HG03280 (cell line): ENCODE measurements around the gene BAZ1A.

Experiments used
- ATAC-seq: cut with Tn5 transposase; IDR thresholded peaks from one replicate; pipeline ENCODE4 v1.9.1; 2021; ENCODE audit warnings: mild to moderate bottlenecking, moderate library complexity; ENCODE audit not compliant: unreplicated experiment

BAZ1A gene

DNA sequence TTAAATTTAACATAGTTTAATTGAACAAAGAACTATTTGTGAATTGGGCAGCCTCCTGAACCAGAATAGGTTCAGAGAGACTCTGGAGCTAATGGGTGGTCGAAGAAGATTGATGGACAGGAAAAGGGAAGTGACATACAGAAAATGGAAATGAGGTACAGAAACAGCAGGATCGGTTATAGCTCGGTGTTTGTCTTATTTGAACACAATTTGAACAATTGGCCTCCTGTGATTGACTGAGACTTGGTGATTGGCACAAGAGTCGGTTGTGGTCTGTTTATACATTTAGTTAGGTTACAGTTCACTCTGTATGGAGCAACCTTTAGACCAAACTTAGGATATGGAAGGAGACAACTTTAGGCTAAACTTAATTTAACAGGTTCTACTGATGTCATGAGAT lies 142.4 kb downstream of the BAZ1A start:
- no peak for ATAC-seq

DNA sequence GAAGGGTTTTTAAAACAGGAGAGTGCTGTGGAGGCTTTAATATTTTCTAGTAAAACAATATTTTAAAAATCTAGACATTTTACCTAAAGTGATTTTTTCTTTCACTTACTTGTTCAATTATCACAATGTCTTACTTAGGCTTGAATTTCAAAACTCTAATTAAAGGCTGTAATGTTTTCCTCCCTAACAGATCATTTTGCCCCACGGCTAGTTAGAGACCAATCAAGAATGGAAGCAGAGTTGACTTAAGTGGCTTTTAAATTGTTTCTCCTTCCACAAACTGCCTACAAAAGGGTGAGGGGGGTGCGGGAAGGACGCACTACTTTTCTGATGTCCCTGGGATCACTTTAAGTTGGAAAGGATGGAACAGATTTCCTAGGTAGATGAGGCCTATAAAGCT lies 151.3 kb downstream of the BAZ1A start:
- no peak for ATAC-seq

DNA sequence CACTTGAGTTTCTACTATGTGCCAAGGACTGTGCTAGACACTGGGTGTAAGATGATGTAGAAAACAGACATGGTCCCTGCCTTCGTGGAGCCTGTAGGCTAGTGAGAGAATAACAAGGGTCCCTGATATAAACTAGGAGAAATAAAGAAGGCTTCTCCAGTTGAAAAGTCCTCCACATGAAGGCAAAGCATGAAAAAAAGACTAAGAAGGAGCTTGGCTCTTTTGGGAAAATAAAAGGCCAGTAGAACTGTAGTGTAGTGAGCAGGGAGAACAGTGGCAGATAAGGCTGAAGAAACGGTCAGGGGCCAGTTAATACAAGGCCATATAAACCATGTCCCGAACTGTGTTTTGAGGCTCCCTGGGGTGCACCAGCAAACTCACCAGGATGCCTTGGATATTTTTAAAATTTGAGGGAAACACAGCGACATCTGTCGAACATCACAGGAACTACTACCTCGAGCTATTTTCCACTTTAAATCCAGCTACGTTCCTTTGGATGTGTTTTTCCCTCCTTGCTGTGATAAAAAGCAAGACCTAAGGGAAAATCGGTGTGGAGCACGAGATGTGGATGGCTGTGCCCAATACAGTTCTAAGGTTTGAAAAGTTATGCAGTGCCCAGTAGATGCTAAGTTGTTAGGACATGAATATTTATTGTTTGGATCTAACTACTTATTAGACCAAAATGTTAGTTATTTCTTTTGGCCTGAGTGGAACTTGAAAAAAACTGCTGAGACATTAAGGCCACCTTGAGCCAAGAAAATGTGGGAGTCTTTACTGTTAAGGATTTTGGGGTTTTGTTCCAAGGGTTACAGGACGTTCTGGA lies 152.2 kb downstream of the BAZ1A start:
- no peak for ATAC-seq

DNA sequence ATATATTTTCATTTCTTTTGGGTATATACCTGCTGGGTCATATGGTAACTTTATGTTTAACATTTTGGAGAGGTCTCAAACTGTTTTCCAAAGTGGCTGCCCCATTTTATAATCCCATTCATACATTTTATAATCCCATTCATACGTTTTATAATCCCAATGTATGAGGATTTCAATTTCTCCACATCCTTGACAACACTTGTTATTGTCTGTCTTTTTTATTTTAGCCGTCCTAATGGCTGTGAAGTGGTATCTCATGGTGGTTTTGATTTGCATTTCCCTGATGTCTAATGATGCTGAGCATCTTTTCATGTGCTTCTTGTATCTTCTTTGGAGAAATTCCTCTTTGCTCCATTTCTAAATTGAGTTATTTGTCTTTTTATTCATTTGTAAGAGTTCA lies 154.0 kb downstream of the BAZ1A start:
- ATAC-seq, result no peak

DNA sequence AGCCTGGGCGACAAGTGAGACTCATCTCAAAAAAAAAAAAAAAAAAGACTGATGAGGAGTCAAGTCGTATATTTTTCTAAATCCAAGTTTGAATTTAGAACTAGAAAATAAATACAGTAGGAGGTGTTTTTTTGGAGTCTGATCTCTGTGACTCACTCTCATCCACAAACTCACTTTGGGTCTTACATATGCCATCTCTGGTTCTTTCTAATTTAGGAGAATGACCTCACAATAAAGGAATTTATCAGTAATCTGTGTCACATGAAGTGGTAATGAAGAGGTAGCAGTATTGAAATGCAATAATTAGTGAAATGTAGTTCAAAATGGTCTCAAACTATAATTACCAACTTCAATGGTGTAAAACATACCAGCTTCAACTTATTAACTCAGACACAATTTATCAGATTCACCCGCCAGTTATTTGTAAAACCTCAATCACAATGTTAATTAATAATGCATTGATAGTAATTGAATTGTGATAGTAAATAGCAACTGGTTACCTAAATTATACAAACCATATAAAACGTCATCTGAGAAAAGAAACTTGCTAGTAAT lies 156.3 kb downstream of the BAZ1A start:
- ATAC-seq, result no peak

DNA sequence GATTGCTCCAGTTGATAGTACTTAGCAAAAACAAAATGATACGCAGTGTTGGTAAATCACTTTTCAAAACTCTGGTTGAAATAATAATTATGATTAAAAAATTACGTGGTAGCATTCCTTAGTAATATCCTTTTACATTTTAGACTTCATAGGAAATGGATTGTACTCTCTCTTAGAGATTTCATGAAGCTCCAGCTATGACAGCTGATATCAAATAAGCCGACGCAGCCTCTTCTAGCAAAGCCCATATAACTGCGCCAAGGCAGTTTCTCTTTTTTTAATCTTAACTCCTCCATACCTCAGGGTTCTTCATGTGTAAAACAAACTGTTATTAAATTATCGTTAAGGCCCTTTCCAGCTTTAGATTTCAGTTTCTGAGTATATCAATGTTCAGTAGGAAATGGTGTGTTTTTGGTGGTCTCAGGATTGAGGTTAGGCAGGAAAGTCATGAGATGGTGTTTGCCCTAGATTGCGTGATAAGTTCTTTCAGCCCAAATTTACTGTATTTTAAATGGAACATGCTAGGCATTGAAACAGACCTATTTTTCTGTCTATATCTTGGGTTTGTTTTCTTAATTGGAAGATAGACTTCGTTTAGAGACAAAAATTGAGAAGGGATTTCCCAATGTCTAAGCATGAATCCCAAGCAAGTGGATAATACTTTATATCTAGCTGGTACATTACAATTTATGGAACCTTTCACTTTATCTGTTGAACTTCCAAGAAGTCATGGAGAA lies 159.9 kb downstream of the BAZ1A start:
- ATAC-seq, result no peak

DNA sequence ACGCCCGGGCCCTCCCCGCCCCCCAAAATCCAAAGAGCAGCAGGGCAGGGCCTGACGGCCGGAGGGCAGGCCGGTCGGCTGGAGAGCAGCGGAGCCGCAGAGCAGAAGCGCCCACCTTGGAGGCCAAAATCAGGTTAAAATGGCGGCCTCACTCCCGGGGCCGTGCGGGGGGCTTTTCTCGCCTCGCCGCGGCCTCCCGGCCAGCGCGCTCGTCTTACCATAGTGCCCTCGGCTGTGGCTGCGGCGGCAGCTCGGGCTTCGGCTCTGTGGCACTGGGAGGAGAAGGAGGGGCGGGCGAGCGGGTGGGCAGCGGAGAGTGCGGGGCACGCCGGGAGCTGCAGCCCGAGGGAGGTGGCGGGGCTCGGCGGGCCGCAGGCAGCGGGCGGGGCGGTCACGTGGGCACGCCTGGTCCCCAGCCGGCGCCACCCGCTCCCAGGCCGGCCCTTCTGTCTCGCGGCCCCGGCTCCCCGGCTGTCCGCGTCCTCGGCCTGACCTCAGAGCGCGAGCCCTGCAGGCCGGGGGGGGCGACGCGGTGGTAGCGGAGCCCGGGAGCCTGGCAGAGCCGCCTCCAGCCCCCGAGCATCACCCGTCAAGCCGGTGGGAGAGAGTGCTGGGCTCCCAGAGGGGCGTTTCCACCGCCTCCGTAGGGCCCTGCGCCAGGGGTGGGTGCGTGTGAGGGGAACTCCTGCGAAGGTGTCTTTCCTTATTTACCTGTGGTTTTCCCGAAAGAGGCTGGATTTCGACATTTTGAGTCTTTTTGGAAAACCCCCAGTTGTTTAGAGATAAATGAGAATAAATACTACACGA lies 160.6 kb downstream of the BAZ1A start, which contains the start of gene CFL2:
TSS of gene CFL2 (minus strand) at position 274 of the 807 bp plus-strand sequence. CDS start at position 221, 53 bp downstream.
- peak; percentile 91 for ATAC-seq

DNA sequence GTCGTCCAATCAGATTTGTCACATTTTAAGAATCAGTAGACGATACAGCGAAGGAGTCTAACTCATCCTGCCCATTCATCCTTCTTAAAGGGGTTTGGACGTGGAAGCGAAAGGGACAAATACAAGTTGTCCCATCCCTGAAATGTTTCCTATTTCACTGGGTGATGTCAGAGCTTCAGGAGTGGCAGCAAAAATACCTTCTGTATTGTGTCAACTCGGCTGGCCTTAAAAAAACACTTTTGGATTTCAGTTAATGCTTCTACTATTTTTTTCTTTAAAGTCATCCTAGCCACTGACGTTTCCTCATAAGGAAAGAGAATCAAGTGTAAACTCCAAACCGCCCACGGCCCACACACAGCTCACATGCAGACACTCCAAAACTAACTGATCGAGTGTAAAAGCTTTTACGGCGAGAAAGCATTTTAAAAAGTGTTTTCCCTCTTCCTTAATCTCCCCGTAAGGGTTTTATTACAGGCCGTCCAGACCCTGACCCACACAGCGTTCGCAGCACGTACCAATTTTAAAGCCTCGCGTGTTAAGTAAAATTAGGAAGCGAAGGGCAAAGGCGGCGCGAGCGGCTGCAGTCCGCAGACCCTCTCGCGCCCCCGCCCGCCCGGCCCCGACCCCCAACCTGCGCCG lies 161.4 kb downstream of the BAZ1A start:
- no peak for ATAC-seq

DNA sequence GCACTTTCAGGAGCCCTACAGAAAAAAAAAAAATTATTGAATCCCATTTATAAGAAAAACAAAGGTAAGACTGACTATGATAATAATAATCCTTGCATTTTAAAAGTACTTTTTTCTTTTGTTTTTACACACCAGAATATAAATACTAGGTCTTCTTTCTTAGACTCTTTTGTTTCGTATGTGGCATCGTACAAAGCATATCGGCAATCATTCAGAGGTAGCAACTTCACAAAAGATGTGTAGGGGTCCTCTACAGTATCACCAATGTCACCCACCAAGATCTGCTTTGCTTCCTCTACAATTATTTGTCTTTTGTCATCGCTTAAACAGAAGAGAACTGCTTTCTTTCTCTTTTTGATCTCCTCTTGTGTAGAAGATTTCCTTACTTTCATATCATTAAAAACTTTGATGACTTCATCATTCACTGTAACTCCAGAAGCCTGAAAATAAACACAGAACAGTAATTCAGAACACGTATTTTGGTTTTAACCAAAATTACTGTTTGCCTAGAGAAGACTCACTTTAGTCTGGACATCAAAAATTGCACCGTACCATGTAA lies 162.0 kb downstream of the BAZ1A start:
- no peak for ATAC-seq

DNA sequence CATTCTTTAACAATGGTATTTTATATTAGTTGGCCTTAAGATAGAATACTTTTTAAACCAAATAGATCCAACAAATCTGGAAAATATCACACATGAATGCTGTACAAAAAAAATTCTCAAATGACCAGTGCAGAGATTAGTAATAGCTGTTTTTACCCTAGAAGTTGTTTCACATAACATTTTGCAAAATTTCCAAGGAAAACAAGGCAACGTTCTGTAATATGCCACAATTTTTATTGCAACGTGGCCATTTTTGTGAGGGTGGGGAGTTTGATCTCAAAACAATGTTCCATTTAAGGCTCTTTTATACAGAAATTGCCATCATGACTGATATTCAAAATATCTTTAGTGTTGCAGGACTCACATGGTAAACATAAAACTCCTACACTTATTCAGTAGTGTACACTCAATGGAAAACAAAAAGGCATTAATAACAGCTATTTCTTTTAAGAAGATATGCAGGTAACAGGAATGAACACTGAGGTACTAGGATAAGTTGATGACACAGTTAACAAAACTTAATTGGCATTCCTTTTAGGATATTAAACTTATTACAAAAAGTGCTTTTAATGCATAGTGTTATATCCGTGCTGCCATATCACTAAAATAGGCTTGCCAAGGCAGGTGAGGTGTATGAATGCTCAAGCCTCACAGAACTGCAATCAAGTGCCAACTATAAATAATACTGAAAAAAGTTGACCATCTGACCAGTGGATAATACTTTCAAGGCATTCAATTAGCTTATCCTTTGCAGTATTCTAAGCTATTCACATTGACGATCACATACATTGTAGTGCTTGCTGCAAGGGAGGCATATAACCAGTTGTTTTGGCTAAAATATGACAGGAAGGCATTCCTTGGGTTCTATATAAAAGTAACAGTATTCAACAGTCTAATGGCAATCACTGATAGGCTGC lies 163.1 kb downstream of the BAZ1A start:
- ATAC-seq, result no peak

DNA sequence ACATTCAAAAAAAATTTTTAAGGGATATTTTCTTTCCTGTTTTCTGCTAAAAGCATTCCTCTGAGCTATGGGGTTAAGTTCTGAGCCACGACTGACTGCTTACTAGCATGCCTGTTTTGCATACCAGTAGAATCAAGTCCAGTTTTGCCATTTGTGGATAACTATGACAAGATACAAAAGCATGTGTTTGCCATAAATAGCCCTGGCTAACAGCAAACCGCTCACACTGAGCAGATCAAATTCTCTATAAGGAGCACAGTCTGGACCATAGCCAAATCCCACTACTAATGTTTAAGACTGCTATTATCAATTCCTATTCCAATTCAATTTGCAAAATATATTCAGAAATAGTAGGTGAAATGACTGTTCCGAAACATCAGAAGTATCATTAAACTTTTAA lies 164.0 kb downstream of the BAZ1A start:
- no peak for ATAC-seq

DNA sequence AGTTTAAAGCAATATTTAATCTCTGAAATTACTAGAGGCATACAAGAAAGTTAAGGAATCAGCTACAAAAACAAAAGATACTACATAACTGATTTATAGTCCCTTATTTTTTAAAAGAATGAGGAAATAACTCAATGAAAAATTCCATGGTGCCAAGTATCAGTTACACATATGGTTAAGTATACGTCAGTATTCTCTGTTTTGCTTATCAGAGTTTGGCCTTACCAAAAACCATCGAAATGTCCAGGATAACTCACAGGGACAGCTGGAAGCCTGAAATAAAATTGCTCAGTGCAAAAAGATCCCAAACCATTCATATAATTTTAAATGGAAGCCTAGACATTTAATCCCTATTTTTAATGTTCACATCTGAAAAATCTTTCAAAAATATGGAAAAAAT lies 164.4 kb downstream of the BAZ1A start:
- ATAC-seq, result no peak

DNA sequence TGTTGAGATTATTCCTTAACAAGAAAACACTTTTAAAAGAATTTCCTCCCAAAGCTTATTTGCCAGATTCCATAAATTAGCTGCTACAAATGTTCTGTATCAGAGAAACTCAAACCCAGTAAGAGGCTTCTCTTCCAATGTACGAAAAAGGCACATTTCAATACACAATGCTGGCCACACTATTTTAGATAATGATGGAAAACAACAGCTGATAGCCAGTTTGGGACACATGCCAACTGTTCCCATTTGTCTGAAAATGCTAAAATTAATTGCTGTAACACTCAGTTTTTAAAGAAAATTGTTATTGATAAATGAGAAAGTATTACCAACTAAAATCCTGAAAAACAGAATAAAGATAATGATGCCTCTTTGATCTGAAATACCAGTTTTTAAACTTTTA lies 165.2 kb downstream of the BAZ1A start:
- no peak for ATAC-seq

DNA sequence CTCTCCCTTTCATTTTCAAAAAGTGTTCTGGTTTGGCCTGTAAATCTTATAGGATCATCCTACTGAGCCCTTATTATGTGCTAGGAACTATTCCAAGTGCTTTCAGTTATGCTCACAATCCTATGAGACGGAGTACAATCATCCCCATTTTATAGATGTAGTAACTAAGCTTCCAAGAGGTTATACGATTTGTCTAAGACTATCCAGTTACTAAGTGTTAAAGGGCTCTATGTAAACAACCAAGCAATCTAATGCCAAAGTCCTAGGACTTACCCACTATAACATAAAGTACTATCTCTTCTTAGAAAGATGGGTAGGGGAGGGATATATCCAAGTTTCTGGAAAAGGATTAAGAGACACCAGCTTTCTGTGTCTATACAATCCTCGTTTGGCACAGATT lies 167.4 kb downstream of the BAZ1A start:
- no peak for ATAC-seq
